ENCODE results near the gene NSD2.
"Not testable (repeated sequence)": the region's sequence is repeated elsewhere in the genome, so short reads cannot be mapped to it uniquely, and the experiment has no call there.

The NSD2 gene

GRCh38 chr4:1998296-1998695 is 127.1 kb downstream of the NSD2 start:
- H4K8ac ChIP-seq (ENCODE audit: low read depth, low read length), result no peak overlapping the region
- H3K4me1 ChIP-seq (ENCODE audit: control insufficient read depth in 1 of 2, insufficient read depth in 2 of 2, low read length in 2 of 2), result peaks cover 6 to 10% of the 10 kb centered on the region in 2 experiments
- peak; percentile 31 to 76 for DNase-seq
- no peak overlapping the region for H3K14ac ChIP-seq (ENCODE audit: low read length)
- no peak overlapping the region for H3K18ac ChIP-seq (ENCODE audit: low read length)
- H3K36me3 ChIP-seq (ENCODE audit: control insufficient read depth in 1 of 2, insufficient read depth in 2 of 2, low read length in 2 of 2), result no peaks in the 10 kb centered on the region
- no CpG with 5 or more reads among the region's 7 CpGs for WGBS (ENCODE audit: extremely low coverage, insufficient coverage, insufficient read length)
- H2AFZ ChIP-seq (ENCODE audit: insufficient read depth, low read length, poor library complexity), result no peak overlapping the region
- no peak overlapping the region for H3K23ac ChIP-seq (ENCODE audit: low read length)
- H3K4ac ChIP-seq (ENCODE audit: low read depth, low read length), result no peak overlapping the region
- peak overlapping the region; percentile 89 for H3K27ac ChIP-seq (ENCODE audit: low read depth, low read length)
- no peak overlapping the region for H4K91ac ChIP-seq (ENCODE audit: low read depth, low read length)
- no peak overlapping the region for H2BK120ac ChIP-seq (ENCODE audit: insufficient read depth, low read length, poor library complexity)
- H3K9me3 ChIP-seq (ENCODE audit: insufficient read depth, low read depth, low read length), result no peaks in the 10 kb centered on the region
- no peak overlapping the region for H3K9ac ChIP-seq (ENCODE audit: low read length)
- H2BK12ac ChIP-seq (ENCODE audit: low read length), result no peak overlapping the region
- no peaks in the 10 kb centered on the region for H3K79me1 ChIP-seq (ENCODE audit: low read length)
- no peak overlapping the region for H2BK5ac ChIP-seq (ENCODE audit: low read depth, low read length, poor library complexity)
- H3K4me2 ChIP-seq (ENCODE audit: low read length), result peak overlapping the region; percentile 48
- H4K12ac ChIP-seq (ENCODE audit: low read depth, low read length), result no peak overlapping the region
- no peaks in the 10 kb centered on the region for H3K79me2 ChIP-seq (ENCODE audit: control insufficient read depth, insufficient read depth, low read length, poor library complexity)
- H3K4me3 ChIP-seq (ENCODE audit: low read depth, low read length), result no peak overlapping the region
- no peaks in the 10 kb centered on the region for H3K27me3 ChIP-seq (ENCODE audit: insufficient read depth, low read length)
- no peak overlapping the region for H2AK5ac ChIP-seq (ENCODE audit: low read length)

- no CpG with 5 or more reads among the region's 4 CpGs for WGBS (ENCODE audit: extremely low coverage, insufficient coverage, insufficient read length)
These were observed 128.1 kb downstream of the NSD2 start for GRCh38 chr4:1999308-1999707.

GRCh38 chr4:2003361-2003760 is 132.2 kb downstream of the NSD2 start:
- H3K4me1 ChIP-seq (ENCODE audit: control insufficient read depth in 1 of 2, insufficient read depth in 2 of 2, low read length in 2 of 2); H3K27me3 ChIP-seq (ENCODE audit: insufficient read depth, low read length); DNase-seq; H4K8ac ChIP-seq (ENCODE audit: low read depth, low read length); H3K79me2 ChIP-seq (ENCODE audit: control insufficient read depth, insufficient read depth, low read length, poor library complexity); H3K9ac ChIP-seq (ENCODE audit: low read length); H2AFZ ChIP-seq (ENCODE audit: insufficient read depth, low read length, poor library complexity); H3K23ac ChIP-seq (ENCODE audit: low read length); H3K9me3 ChIP-seq (ENCODE audit: insufficient read depth, low read depth, low read length); H3K4me2 ChIP-seq (ENCODE audit: low read length); H4K12ac ChIP-seq (ENCODE audit: low read depth, low read length); H3K18ac ChIP-seq (ENCODE audit: low read length); H3K4ac ChIP-seq (ENCODE audit: low read depth, low read length); H3K79me1 ChIP-seq (ENCODE audit: low read length); H4K91ac ChIP-seq (ENCODE audit: low read depth, low read length); H2BK5ac ChIP-seq (ENCODE audit: low read depth, low read length, poor library complexity); H2AK5ac ChIP-seq (ENCODE audit: low read length); H2BK12ac ChIP-seq (ENCODE audit: low read length); H3K14ac ChIP-seq (ENCODE audit: low read length); H3K27ac ChIP-seq (ENCODE audit: low read depth, low read length); H3K4me3 ChIP-seq (ENCODE audit: low read depth, low read length); H2BK120ac ChIP-seq (ENCODE audit: insufficient read depth, low read length, poor library complexity): not testable (repeated sequence)
- H3K36me3 ChIP-seq (ENCODE audit: control insufficient read depth in 1 of 2, insufficient read depth in 2 of 2, low read length in 2 of 2), result peaks cover 5 to 11% of the 10 kb centered on the region in 2 experiments
- WGBS (ENCODE audit: extremely low coverage, insufficient coverage, insufficient read length), result no CpG with 5 or more reads among the region's 2 CpGs

More at GRCh38 chr4:1999308-1999707, 128.1 kb downstream of the NSD2 start:
- not testable (repeated sequence) for H3K14ac ChIP-seq (ENCODE audit: low read length); H2AFZ ChIP-seq (ENCODE audit: insufficient read depth, low read length, poor library complexity); DNase-seq; H3K4ac ChIP-seq (ENCODE audit: low read depth, low read length); H3K18ac ChIP-seq (ENCODE audit: low read length); H3K27me3 ChIP-seq (ENCODE audit: insufficient read depth, low read length); H2BK120ac ChIP-seq (ENCODE audit: insufficient read depth, low read length, poor library complexity); H4K91ac ChIP-seq (ENCODE audit: low read depth, low read length); H4K12ac ChIP-seq (ENCODE audit: low read depth, low read length); H3K79me2 ChIP-seq (ENCODE audit: control insufficient read depth, insufficient read depth, low read length, poor library complexity); H3K36me3 ChIP-seq (ENCODE audit: control insufficient read depth in 1 of 2, insufficient read depth in 2 of 2, low read length in 2 of 2); H2AK5ac ChIP-seq (ENCODE audit: low read length); H3K27ac ChIP-seq (ENCODE audit: low read depth, low read length); H3K4me3 ChIP-seq (ENCODE audit: low read depth, low read length); H4K8ac ChIP-seq (ENCODE audit: low read depth, low read length); H3K4me2 ChIP-seq (ENCODE audit: low read length); H2BK12ac ChIP-seq (ENCODE audit: low read length); H3K9ac ChIP-seq (ENCODE audit: low read length); H2BK5ac ChIP-seq (ENCODE audit: low read depth, low read length, poor library complexity); H3K23ac ChIP-seq (ENCODE audit: low read length); H3K9me3 ChIP-seq (ENCODE audit: insufficient read depth, low read depth, low read length); H3K79me1 ChIP-seq (ENCODE audit: low read length)
- peaks cover 6 to 10% of the 10 kb centered on the region in 2 experiments for H3K4me1 ChIP-seq (ENCODE audit: control insufficient read depth in 1 of 2, insufficient read depth in 2 of 2, low read length in 2 of 2)

- Histone ChIP-seq H3K79me2 (ENCODE audit: control insufficient read depth, insufficient read depth, low read length, poor library complexity) (peaks cover 14% of the 10 kb centered on the region), H2BK120ac (ENCODE audit: insufficient read depth, low read length, poor library complexity) (no peak overlapping the region), H4K8ac (ENCODE audit: low read depth, low read length) (no peak overlapping the region), H2BK5ac (ENCODE audit: low read depth, low read length, poor library complexity) (no peak overlapping the region), H4K91ac (ENCODE audit: low read depth, low read length) (no peak overlapping the region), H3K79me1 (ENCODE audit: low read length) (peaks cover 5% of the 10 kb centered on the region), H3K4ac (ENCODE audit: low read depth, low read length) (peak overlapping the region; percentile 73), H3K9me3 (ENCODE audit: insufficient read depth, low read depth, low read length) (no peaks in the 10 kb centered on the region), H3K18ac (ENCODE audit: low read length) (no peak overlapping the region), H3K4me3 (ENCODE audit: low read depth, low read length) (peak overlapping the region; percentile 4), H3K23ac (ENCODE audit: low read length) (peak overlapping the region; percentile 21), H3K4me2 (ENCODE audit: low read length) (no peak overlapping the region), H4K12ac (ENCODE audit: low read depth, low read length) (no peak overlapping the region), H3K27me3 (ENCODE audit: insufficient read depth, low read length) (no peaks in the 10 kb centered on the region), H3K9ac (ENCODE audit: low read length) (no peak overlapping the region), H3K36me3 (ENCODE audit: control insufficient read depth in 1 of 2, insufficient read depth in 2 of 2, low read length in 2 of 2) (peaks cover 5 to 11% of the 10 kb centered on the region in 2 experiments), H2AFZ (ENCODE audit: insufficient read depth, low read length, poor library complexity) (no peak overlapping the region), H2BK12ac (ENCODE audit: low read length) (no peak overlapping the region), H3K14ac (ENCODE audit: low read length) (no peak overlapping the region), H3K4me1 (ENCODE audit: control insufficient read depth in 1 of 2, insufficient read depth in 2 of 2, low read length in 2 of 2) (peaks cover 7 to 8% of the 10 kb centered on the region in 2 experiments), H3K27ac (ENCODE audit: low read depth, low read length) (no peak overlapping the region), H2AK5ac (ENCODE audit: low read length) (no peak overlapping the region)
- no CpG with 5 or more reads among the region's 7 CpGs for WGBS (ENCODE audit: extremely low coverage, insufficient coverage, insufficient read length)
- DNase-seq, result no peak
These were observed 135.2 kb downstream of the NSD2 start for GRCh38 chr4:2006367-2006766.
